ENCODE data around the gene CHRDL1.

- TF ChIP-seq, protein P1, sequence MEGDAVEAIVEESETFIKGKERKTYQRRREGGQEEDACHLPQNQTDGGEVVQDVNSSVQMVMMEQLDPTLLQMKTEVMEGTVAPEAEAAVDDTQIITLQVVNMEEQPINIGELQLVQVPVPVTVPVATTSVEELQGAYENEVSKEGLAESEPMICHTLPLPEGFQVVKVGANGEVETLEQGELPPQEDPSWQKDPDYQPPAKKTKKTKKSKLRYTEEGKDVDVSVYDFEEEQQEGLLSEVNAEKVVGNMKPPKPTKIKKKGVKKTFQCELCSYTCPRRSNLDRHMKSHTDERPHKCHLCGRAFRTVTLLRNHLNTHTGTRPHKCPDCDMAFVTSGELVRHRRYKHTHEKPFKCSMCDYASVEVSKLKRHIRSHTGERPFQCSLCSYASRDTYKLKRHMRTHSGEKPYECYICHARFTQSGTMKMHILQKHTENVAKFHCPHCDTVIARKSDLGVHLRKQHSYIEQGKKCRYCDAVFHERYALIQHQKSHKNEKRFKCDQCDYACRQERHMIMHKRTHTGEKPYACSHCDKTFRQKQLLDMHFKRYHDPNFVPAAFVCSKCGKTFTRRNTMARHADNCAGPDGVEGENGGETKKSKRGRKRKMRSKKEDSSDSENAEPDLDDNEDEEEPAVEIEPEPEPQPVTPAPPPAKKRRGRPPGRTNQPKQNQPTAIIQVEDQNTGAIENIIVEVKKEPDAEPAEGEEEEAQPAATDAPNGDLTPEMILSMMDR (IDR thresholded peaks at IDR 0.05; ENCODE audit: insufficient read depth, low read depth, low read length), result no peak
- no peak for TF ChIP-seq EZH2 (IDR thresholded peaks at IDR 0.05; ENCODE audit: insufficient read depth, low read length)
Observed at GRCh38 chrX:110805303-110805702, 9.7 kb upstream of the CHRDL1 start.
